Esophagus squamous epithelium (tissue), 4 donors: ENCODE data around the gene CCDC32.

Experiments used
- CTCF ChIP-seq, 6 experiments: fragments of 450-650 bp in 4 of 6; fragments of 200-600 bp in 2 of 6; sonication (generic) in 2 of 6; IDR thresholded peaks; one replicate each; pipeline ENCODE4 v1.5.1; 2016 to 2019; ENCODE audit warnings: antibody characterized with exemption in 6 of 6, mild to moderate bottlenecking in 4 of 6, moderate library complexity in 4 of 6
- POLR2A ChIP-seq, 4 donors: fragments of 450-650 bp; IDR thresholded peaks; one replicate each; pipeline ENCODE4 v1.6.1; 2017; ENCODE audit warnings: antibody characterized with exemption in 4 of 4, mild to moderate bottlenecking in 4 of 4, moderate library complexity in 3 of 4

GRCh38 chr15:40558952-40559742 is 5.7 kb downstream of the CCDC32 start:
- no peak for TF ChIP-seq CTCF (IDR thresholded peaks at IDR 0.05)
- TF ChIP-seq POLR2A (IDR thresholded peaks at IDR 0.05) = no peak
